PC-3 (cell line): Measurements from ENCODE around the gene UBA1.

Experiments used
- CTCF ChIP-seq: fragments of 300-600 bp; sonication (generic); conservative IDR thresholded peaks from 2 replicates; pipeline ENCODE4 v1.5.1; 2017; ENCODE audit warnings: antibody characterized with exemption, low read depth, mild to moderate bottlenecking, low read length
- EZH2 ChIP-seq: fragments of 300-600 bp; sonication (generic); IDR thresholded peaks from one replicate; pipeline ENCODE4 v1.6.1; 2017; ENCODE audit warnings: antibody characterized with exemption, mild to moderate bottlenecking, low read length; ENCODE audit not compliant: unreplicated experiment

- TF ChIP-seq CTCF = no peak
- TF ChIP-seq EZH2 = no peak
These were observed 16.6 kb upstream of the UBA1 start for GRCh38 chrX:47177079-47177478.
